Tibial nerve (tissue), 4 donors: Measurements from ENCODE around the gene MEF2C. TPM values are rescaled to one million over a fixed set of nuclear protein-coding genes. Genes with fewer than 3 reads are reported as not detected.

Source experiments
- DNase-seq, 2 donors: peaks; one replicate each; pipeline ENCODE4 v3.0.0-alpha.2; 2019; ENCODE audit warnings: low spot score in 2 of 2
- H3K27ac ChIP-seq, 4 donors: fragments of 200-600 bp; sonication (generic) in 3 of 4; one replicate each; pipeline ENCODE4 v1.5.1; 2017 to 2019; ENCODE audit warnings: mild to moderate bottlenecking in 1 of 4
- H3K27me3 ChIP-seq, 2 donors: fragments of 200-600 bp; sonication (generic) in 1 of 2; one replicate each; pipeline versions ENCODE4 v1.5.1 to v1.6.0; 2017 to 2019
- H3K36me3 ChIP-seq, 3 donors: fragments of 200-600 bp; sonication (generic); one replicate each; pipeline ENCODE4 v1.5.1; 2018 to 2019
- H3K4me1 ChIP-seq, 4 donors: fragments of 200-600 bp; sonication (generic) in 3 of 4; one replicate each; pipeline ENCODE4 v1.5.1; 2017 to 2019
- H3K4me3 ChIP-seq, 4 donors: fragments of 200-600 bp; sonication (generic) in 3 of 4; one replicate each; pipeline ENCODE4 v1.5.1; 2017 to 2019; ENCODE audit warnings: mild to moderate bottlenecking in 1 of 4, moderate library complexity in 1 of 4
- H3K9me3 ChIP-seq, 4 donors: fragments of 200-600 bp; sonication (generic) in 3 of 4; one replicate each; pipeline ENCODE4 v1.5.1; 2017 to 2019
- EP300 ChIP-seq, 2 donors: sonication (generic); formaldehyde crosslinking; IDR thresholded peaks; one replicate each; pipeline ENCODE4 v1.6.1; 2017; ENCODE audit warnings: antibody characterized with exemption in 2 of 2, mild to moderate bottlenecking in 1 of 2
- POLR2A ChIP-seq, 2 donors: fragments of 450-650 bp; IDR thresholded peaks; one replicate each; pipeline ENCODE4 v1.6.1; 2017; ENCODE audit warnings: antibody characterized with exemption in 2 of 2, mild to moderate bottlenecking in 2 of 2, moderate library complexity in 2 of 2
- WGBS, 2 donors: methylation state at CpG; one replicate each; pipeline ENCODE4 v1.1.5; 2018; 5-methylcytosine and 5-hydroxymethylcytosine counted together
- total RNA-seq, 4 donors: library from RNA; depleted of rRNA; stranded (reverse); fragments of >200 nt; gene quantifications; one replicate each; pipeline ENCODE4 v1.1.0, GENCODE V29; 2016
- TF ChIP-seq, protein P1 (sequence below), 5 experiments: fragments of 200-600 bp in 3 of 5; fragments of 450-650 bp in 2 of 5; sonication (generic) in 3 of 5; IDR thresholded peaks; one replicate each; pipeline ENCODE4 v1.5.1; 2016 to 2019; ENCODE audit warnings: antibody characterized with exemption in 5 of 5, mild to moderate bottlenecking in 3 of 5, moderate library complexity in 2 of 5

Gene MEF2C
- total RNA-seq, 4 donors from 2014 or later: 16.5 to 40.8 (median 29.1) TPM

- 93 to 97% methylated on average over 7 of the region's 7 CpGs for WGBS, 2 donors
- no peak for TF ChIP-seq EP300 (IDR thresholded peaks at IDR 0.05)
- no peak for DNase-seq
Observed at GRCh38 chr5:88745093-88745696, 137.8 kb downstream of the MEF2C start.

GRCh38 chr5:88743231-88743834 is 139.7 kb downstream of the MEF2C start:
- H3K27ac ChIP-seq: no peak overlapping the region
- no peak overlapping the region for H3K4me3 ChIP-seq
- no peaks in the 10 kb centered on the region for H3K9me3 ChIP-seq
- WGBS, 2 donors: 25 to 36% methylated on average over 2 of the region's 2 CpGs
- TF ChIP-seq EP300 (IDR thresholded peaks at IDR 0.05) (no peak), POLR2A (IDR thresholded peaks at IDR 0.05) (no peak)
- TF ChIP-seq, protein P1, sequence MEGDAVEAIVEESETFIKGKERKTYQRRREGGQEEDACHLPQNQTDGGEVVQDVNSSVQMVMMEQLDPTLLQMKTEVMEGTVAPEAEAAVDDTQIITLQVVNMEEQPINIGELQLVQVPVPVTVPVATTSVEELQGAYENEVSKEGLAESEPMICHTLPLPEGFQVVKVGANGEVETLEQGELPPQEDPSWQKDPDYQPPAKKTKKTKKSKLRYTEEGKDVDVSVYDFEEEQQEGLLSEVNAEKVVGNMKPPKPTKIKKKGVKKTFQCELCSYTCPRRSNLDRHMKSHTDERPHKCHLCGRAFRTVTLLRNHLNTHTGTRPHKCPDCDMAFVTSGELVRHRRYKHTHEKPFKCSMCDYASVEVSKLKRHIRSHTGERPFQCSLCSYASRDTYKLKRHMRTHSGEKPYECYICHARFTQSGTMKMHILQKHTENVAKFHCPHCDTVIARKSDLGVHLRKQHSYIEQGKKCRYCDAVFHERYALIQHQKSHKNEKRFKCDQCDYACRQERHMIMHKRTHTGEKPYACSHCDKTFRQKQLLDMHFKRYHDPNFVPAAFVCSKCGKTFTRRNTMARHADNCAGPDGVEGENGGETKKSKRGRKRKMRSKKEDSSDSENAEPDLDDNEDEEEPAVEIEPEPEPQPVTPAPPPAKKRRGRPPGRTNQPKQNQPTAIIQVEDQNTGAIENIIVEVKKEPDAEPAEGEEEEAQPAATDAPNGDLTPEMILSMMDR (IDR thresholded peaks at IDR 0.05): no peak
- no peaks in the 10 kb centered on the region for H3K27me3 ChIP-seq
- H3K36me3 ChIP-seq: peaks cover 0 to 7% (median 0%) of the 10 kb centered on the region in 3 donors
- peaks cover 0 to 10% (median 3%) of the 10 kb centered on the region in 4 donors for H3K4me1 ChIP-seq
- no peak for DNase-seq

More at GRCh38 chr5:88745093-88745696, 137.8 kb downstream of the MEF2C start:
- Histone ChIP-seq H3K4me3 (no peak overlapping the region), H3K27ac (no peak overlapping the region), H3K36me3 (peaks cover 0 to 7% (median 0%) of the 10 kb centered on the region in 3 donors), H3K4me1 (peaks cover 0 to 10% (median 3%) of the 10 kb centered on the region in 4 donors), H3K9me3 (no peaks in the 10 kb centered on the region), H3K27me3 (no peaks in the 10 kb centered on the region)

DNA sequence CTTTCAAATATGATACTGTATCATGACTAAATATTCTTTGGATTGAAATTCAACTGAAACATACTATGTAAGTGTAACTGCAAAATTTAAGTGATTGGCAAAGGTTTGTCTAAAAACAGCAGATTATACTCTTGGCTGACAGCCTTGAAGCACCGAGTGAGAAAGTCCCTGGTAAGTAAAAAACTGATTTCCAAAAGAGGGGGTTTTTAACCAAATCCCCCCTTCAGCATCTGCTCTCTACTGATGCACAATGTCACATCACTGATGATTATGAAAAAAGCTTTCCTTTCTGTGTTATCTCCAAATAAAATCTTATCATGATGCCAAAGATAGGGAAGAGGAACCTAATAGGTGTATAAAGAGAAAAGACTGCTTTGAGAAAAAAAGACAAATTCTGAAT is 141.0 kb downstream of the MEF2C start:
- Histone ChIP-seq H3K4me1 (peaks cover 0 to 10% (median 3%) of the 10 kb centered on the region in 4 donors), H3K27ac (no peak overlapping the region), H3K36me3 (peaks cover 0 to 7% (median 0%) of the 10 kb centered on the region in 3 donors), H3K4me3 (no peak overlapping the region), H3K9me3 (no peaks in the 10 kb centered on the region), H3K27me3 (no peaks in the 10 kb centered on the region)
- WGBS, 2 donors: 70 to 72% methylated on average over 1 of the region's 1 CpG
- TF ChIP-seq EP300 (IDR thresholded peaks at IDR 0.05) (no peak), POLR2A (IDR thresholded peaks at IDR 0.05) (no peak)
- TF ChIP-seq, protein P1 (IDR thresholded peaks at IDR 0.05): no peak
- DNase-seq: no peak

DNA sequence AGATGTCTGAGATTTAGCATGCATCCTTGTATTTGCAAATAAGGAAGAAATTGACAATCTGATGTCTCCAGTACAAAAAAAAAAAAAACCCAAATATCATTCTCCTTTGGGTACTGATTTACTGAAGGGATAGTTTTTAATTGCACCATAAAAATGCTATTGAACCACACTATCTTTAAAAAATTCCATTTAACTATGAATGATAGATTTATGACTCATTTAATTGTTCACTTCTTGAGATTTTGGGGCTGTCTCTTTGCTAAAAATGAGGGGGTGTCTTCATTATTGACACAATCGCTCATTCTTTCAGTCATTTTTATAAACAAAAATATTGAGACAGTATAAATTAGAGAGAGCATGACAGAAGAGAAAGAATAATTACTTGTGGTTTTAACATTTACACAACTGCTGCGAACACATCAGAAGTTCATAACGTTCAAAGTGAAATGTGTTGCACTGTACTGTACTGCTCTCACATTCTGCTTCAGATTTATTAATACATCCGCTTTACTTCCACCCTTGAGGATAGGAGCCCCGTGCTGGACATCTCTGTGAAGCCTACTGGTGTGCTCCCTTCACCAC is 142.3 kb downstream of the MEF2C start:
- Histone ChIP-seq H3K4me3 (no peak overlapping the region), H3K9me3 (no peaks in the 10 kb centered on the region), H3K4me1 (peaks cover 0 to 10% (median 3%) of the 10 kb centered on the region in 4 donors), H3K27ac (no peak overlapping the region), H3K36me3 (peaks cover 0 to 7% (median 0%) of the 10 kb centered on the region in 3 donors), H3K27me3 (no peaks in the 10 kb centered on the region)
- 52 to 63% methylated on average over 5 of the region's 5 CpGs for WGBS, 2 donors
- TF ChIP-seq, protein P1 (IDR thresholded peaks at IDR 0.05): no peak
- no peak for TF ChIP-seq POLR2A (IDR thresholded peaks at IDR 0.05)
- no peak for TF ChIP-seq EP300 (IDR thresholded peaks at IDR 0.05)
- DNase-seq: no peak

DNA sequence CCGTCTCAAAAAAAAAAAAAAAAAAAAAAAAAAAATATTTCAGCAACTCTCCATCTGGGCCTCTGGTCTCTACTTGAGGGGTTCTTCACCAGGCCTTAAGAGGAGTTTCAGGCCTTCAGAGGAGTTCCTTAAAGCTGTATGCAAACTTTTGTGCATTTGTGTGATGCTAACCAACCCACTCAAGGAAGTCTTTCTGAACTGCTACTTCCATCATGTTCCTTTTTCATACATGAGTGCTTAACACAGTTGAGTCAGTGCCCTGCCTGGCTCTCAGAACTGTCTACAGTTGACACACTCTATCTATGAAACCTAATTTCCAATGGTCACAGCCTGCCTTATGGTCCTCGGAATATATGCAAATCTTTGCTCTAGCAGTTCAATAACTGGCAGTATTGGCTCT is 146.5 kb downstream of the MEF2C start:
- DNase-seq: no peak
- TF ChIP-seq POLR2A (IDR thresholded peaks at IDR 0.05) (no peak), EP300 (IDR thresholded peaks at IDR 0.05) (no peak)
- TF ChIP-seq, protein P1 (IDR thresholded peaks at IDR 0.05): no peak
- Histone ChIP-seq H3K4me3 (no peak overlapping the region), H3K27ac (no peak overlapping the region), H3K36me3 (no peaks in the 10 kb centered on the region), H3K9me3 (no peaks in the 10 kb centered on the region), H3K4me1 (peaks cover 0 to 7% (median 3%) of the 10 kb centered on the region in 4 donors), H3K27me3 (no peaks in the 10 kb centered on the region)
- 92 to 97% methylated on average over 1 to 2 of the region's 2 CpGs for WGBS, 2 donors
